ENCODE measurements around the gene CCDC40.

The CCDC40 gene

DNA sequence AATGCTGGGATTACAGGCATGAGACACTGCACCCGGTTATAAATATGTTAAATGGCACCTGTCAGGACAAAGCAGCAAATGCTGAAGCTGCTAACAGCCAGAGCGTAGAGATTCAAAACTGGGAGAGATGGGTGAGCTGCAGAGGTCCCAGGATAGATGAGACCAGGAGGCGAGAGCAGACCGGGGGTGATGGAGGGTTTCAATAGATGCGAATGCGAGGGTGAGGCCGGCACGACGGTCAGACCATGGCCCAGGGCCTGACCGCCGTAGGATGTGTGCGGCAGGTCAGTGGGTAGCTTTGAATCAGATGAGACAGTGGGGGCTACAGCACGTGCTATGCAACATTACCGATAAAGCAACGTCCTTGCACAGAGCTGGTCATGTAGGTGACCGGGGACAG is 14.3 kb downstream of the CCDC40 start:
- DNase-seq, result no peak

DNA sequence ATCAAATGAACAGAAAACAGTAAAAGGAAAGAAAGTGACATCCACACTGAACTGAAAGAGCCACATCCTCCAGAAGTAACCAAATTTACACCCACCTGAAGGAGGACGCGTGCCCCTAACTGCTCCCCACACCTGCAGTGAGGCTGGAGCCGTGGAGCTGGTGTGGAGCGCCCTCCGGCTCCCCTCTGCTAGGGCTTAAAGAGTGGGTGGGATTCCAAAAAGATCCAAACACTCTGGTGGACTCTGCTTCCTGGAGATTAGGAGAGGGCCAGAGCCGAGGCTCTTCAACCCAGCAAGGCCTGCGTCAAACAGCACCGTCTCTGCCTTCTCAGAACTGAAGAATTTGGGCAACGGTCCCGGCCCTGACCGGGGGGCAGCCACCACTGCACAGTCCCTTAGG is 15.2 kb downstream of the CCDC40 start:
- no peak for DNase-seq

DNA sequence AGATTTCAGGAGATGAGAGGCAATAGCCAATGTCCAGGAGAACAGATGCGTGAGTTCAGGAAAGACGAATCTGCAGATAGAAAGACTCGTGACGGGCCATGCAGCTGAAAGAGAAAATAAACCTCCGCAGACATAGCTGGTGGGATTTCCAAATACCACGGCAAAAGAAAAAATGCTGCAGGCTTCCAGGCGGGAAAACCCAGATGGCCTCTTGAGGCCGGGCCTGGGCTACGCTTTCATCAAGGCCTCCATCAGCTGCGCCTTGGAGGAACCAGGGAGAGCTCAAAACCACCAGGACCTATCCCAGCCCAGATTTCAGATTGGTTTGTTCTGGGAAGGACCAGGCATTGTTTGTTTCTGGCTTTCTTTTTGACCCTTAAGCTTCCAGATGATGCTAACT is 16.7 kb downstream of the CCDC40 start:
- no peak for DNase-seq

DNA sequence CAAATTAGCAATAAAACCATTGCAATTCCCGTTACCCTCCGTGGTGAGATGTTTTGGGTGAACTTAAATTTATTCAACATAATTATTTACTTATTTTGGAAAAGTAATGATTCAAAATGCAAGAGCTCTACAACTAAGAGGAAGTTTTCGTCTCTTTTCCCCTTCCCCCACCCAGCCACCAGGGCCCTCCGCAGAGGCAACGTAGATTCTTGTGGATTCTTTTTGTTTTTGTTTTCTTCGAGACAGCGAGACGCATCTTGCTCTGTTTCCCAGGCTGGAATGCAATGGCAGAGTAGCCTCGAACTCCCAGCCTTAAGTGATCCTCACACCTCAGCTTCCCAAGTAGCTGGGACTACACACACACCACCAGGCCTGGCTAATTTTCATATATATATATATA is 19.2 kb downstream of the CCDC40 start:
- no peak for DNase-seq

DNA sequence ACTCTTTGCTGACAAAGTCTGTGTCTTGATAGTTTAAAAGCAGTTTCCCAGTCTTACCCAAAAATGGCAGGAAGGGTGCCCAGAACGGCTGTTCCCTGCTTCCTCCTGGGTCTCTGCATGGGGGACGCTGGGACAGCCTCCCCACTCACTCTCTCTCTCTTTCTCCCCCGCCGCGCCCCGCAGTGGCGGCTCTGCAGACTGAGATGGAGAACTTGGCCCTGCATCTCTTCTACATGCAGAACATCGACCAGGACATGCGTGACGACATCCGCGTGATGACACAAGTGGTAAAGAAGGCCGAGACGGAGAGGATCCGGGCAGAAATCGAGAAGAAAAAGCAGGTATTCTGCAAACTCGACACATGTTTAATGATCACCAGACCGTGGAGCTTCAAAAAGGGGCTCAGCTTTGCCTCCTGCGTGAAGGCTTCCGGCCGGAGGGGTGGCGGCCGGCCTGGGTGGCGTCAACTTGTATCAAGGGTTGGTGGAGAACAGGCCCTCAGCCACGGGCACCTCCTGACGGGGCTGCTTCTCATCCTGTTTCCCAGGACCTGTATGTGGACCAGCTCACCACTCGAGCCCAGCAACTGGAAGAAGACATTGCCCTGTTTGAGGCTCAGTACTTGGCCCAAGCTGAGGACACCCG is 22.0 kb downstream of the CCDC40 start:
- DNase-seq, result no peak

DNA sequence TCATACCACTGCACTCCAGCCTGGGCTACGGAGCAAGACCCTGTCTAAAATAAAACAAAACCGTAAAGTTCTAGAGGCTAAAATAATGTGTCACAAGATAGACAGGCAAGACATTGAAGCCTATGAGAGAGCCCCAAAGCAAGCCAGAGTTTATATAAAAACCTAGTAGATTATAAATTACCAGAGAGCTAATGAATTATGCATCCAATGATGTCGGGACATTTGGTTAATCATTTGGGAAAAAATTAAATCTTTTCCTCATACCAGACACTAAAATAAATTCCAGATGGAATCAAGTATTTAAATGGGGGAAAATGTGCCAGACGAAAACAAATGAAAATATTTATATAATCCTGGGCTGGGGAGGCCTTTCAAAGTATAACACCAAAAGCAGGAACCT is 24.2 kb downstream of the CCDC40 start:
- DNase-seq, result no peak

DNA sequence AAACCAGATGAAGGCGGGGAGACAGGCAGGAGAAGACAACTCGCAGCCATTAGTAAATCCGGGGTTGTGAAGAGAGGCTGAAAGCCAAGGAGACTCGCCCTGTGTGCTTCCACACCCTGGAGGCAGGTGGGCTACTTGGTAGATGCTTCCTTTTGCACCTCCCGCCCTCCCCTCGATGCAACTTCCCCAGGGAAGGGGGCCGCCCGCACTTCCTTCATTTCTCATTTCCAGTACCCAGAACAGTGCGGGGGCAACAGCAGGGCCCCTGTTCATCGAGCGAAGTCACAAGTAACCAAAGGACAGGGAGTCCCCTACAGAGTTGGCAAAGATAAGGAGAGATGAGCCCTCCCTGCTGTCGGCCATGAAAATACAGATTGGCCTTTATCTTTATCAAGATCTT is 25.0 kb downstream of the CCDC40 start:
- no peak for DNase-seq

DNA sequence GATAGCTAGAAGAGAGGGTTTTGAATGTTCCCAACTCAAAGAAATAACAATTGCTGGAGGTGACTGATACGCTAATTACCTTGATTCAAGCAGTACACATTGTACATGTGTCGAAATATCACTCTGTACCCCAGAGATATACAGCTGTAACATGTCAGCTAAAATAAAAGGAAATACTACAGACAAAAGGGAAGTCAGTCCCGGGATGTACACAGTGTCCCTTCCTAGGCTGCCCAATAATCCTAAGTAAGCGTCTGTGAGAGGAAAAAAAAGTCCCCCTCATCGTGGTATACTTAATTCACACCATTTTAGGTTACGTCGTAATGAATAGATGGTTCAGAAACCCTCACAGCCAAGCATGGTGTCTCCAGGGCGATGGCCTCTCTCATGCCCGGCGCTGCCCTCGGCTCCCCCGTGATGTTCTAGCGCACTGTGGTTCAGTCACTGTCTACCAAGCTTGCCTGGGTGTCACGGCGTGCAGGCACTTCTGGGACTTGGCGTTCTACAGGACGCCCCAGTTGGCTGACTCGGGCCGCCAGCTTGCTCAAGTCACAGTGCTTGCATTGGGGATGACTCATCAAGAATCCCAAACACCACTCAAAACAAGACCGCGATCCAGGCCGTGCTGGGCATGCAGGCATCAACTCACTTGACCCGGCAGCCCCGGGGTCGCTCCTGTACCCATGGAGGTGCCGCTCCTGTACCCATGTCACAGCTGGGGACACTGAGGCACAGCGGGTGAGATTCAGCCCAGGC is 27.6 kb downstream of the CCDC40 start:
- DNase-seq, result no peak

DNA sequence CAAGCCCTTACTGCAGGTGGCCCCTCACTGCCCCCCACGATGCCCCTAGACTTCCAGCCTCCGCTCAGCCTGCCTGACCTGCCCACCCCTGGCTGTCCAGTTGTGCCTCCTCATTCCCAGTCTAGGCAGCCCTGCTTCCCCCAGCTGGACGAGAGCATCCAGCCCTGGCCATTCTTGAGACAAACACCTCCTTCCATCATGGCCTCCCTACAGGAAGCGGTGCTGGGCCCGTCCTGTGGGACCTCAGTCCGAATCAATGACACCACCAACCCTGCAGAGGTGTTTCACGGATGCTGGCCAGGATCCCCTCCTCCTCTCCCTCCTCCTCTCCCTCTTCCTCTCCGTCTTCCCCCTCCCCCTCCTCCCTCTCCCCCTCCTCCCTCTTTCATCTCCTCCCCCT is 28.3 kb downstream of the CCDC40 start:
- no peak for DNase-seq

DNA sequence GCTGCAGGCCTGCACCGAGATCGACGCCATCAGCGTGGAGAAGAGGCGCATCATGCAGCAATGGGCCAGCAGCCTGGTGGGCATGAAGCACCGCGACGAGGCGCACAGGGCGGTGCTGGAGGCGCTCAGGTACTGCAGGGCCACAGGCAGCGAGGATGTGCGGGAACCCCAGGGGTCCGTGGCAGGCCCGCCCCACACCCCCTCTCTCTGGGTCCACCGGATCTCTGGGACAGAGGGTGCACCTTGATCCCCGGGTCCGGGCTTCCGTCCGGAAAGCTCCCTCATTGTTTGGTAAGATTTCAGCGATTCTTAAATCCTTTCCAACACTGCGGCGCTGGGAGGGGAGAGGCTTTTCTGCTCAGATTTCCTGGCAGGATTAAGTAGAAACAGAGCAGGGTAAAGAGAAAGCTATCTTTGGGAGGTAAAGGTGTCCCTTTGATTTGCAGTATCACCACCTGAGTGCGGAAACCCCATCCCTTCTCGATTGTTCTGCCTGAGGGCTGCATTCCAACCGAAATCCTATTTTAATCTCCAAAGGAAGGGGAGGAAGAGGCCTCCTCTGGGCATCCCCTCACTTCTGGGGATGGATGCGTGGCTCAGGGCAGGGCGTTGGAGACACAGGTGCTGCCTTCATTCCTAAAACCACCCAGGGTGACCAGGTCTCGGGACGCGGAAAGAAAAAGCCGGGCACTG is 29.2 kb downstream of the CCDC40 start:
- no peak for DNase-seq

DNA sequence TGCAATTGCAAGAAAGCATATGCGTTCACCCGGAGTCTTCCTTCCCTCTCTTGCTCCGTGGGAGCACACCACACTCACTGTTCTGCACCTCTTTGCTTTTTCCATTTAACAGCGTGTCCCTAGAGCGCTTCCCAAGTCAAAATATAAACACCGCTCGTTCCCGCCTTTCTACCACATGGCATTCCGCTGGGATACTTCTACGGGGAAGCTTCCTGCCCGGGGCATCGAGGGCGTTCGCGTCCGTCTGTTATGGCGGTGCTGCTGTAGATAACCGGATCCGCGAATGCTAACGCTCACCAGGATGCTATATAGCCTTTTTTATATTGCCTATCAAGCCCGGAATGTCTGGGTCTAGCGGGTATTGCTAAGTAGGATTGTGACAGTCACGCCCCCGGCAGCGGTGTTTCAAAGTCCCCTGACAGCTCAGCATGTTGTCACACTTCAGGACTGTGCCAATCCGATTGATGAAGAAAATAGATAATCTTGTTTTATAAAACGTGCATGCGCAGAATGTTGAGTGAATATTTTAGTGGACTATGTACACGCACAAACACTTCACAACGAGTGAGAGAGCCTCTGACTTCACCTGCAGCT is 31.0 kb downstream of the CCDC40 start:
- DNase-seq, result no peak

DNA sequence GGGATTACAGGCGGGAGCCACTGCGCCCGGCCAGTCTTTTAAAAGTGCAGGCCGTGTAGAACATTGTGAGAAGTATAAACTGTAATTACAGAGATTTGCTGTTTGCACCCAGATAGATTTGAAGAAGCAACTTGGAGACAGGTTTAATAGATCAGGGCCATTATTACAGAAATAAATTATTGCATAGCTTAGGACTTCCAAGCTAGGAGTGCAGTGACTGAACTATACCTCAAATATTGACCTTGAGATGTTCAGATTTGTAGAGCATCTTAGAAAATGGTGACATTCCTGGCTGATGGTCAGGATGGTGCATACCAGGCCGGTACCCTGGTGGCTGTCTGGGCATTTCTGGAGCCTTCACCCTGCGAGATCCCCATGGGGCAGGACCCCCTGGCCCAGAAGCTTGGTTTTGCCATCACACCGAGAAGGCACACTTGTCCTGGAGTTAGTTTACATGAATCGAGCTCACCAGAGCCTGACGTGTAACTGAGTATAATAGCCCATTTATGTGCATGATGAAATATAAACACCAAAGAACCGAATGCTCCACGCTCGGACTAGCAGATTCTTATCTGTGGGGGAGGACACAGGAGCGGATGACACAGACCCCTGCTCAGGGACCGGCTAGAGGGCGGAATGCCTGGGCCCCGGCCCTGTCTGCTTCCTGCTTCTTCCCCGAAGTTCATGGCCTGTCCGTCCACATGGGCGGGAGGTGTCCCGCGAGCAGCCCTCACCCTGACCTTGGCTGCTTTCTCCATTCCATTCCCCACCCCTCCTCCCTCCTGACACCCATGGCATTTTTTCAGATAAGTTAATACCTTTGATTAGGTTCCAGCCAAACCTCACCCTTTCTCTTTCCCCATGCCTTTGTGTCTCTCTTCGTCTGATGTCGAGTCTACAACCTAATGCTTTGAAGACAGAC is 32.1 kb downstream of the CCDC40 start:
- DNase-seq, result no peak

DNA sequence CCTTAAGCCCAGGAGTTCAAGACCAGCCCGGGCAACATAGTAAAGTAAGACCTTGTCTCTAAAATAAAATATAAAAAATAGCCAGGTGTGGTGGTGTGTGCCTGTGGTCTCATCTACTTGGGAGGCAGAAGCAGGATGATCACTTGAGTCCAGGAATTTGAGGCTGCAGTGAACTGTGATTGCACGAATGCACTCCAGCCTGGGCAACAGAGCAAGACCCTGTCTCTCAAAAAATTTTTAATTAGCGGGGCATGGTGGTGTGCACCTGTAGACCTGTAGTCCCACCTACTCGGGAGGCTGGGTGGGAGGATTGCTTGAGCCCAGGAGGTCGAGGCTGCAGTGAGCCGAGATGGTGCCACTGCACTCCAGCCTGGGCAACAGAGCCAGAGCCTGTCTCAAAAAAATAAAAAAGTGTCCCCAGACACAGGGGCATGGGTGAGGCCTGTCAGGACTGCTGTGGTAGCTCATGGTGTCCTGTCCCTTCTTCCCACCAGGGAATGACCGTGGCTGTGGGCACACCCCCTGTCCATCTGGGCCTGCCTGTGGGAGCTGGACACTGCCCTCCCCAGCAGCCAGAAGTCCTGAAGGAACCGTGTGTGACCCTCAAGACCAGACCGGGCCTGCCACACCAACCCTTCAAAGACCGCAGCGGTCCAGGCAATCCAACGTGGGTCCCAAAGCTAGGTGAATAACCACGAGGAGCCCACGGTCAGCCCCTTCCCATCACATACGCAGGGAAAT is 34.1 kb downstream of the CCDC40 start:
- no peak for DNase-seq

DNA sequence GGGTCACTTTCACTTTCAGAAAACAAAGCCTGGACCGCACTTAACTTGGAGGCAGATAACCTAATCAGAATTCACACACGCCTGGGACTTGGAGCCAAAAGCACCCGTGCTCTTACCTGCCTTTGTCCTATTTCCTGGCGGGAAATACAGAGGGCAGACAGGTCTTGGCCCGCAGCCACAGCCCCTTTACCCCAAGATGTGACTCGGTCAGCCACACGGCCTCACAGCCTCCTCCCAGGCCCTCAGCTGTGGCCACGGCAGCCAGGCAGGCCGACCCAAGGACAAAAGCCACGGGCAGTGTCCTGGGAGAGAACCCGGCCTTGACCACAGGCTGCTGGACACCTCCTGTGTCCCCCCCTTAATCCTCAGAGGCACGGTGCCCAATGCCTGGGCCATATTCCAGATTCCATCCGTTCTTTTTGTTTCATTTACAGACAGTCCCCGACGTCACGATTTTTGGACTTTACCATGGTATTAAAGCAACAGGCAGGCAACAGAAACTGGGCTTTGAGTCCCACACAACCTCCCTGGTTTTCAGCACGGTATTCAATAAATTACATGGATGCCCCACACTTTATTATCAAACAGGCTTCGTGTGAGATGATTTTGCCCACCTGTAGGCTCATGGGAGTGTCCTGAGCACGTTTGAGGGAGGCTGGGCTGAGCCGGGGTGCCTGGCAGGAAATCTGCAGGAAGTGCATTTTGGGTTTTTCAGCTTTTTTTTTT is 34.8 kb downstream of the CCDC40 start:
- no peak for DNase-seq

DNA sequence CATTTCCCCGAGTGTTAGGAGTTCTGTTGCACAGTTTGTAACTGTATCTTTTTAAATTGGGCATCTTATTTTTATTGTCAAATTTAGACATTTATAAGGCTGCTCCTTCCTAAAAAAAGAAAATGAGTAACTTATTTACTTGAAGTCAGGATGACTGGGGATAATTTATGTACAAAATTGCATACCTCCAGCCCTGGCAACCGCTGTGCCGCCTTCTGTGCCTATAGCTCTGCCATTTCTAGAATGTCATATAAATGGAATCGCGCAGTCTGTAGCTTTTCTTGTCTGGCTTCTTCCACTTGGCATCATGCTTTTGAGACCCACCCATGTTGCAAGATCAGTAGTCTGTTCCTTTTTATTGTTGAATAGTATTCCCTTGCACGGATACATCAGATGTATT is 36.0 kb downstream of the CCDC40 start:
- no peak for DNase-seq

DNA sequence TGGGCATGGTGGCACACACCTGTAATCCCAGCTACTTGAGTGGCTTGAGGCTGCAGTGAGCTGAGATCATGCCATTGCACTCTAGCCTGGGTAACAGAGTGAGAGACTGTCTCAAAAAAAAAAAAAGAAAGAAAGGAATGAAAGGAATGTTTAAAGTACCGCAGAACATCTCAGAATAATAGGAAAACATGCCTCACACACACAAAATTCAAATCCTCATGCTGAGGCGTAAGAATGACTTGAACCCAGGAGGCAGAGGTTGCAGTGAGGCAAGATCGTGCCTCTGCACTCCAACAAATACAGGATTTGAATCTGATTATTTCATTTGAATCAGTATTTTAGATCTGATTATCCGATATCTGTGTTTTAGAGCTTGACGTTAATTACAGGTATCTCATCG is 43.6 kb downstream of the CCDC40 start:
- DNase-seq, result no peak

DNA sequence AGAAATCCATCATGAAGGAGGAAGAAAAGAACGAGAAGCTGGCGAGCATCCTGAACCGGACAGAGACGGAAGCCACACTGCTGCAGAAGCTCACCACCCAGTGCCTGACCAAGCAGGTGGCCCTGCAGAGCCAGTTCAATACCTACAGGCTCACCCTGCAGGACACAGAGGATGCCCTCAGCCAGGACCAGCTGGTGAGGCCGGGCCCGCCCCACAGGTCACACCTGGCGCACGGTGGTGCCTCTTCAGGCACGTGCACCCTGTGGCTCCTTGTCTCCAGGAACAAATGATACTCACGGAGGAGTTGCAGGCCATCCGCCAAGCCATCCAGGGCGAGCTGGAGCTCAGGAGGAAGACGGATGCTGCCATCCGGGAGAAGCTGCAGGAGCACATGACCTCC is 45.2 kb downstream of the CCDC40 start:
- no peak for DNase-seq

DNA sequence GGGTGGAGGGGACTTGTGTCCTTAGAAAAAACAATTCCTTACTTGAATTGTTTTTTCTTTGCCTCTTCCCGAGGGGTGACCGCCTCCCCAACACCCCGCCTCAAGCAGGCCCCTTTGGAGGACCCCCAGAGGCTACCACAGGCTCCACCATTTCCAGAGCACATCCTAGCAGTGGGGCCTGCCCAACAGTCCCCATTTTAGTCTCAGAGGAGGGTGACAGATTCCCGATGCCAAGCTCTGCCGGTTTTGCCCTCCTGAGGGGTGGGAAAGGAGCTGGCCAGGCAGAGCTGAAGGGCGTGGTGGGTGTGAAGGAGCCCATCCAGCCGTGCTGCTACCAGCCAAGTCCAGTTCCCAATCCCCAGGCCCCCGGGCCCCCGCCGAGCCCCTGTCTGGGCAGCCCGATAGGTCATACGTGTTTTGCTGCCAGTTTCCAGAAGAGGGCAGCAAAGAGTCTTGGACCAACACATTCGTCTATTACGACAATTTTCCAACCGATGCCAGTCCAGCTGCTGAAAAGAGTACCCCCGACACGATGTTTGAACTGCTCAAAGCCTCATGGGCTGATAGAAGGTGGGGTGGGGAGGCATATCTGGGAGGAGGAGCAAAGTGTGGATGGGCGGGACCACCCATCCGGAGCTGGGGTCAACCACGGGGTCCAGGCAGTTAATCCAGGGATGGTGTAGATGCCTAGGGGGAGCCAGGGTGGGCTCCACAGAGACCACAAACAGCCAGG is 46.1 kb downstream of the CCDC40 start:
- DNase-seq, result peak; percentile 66

DNA sequence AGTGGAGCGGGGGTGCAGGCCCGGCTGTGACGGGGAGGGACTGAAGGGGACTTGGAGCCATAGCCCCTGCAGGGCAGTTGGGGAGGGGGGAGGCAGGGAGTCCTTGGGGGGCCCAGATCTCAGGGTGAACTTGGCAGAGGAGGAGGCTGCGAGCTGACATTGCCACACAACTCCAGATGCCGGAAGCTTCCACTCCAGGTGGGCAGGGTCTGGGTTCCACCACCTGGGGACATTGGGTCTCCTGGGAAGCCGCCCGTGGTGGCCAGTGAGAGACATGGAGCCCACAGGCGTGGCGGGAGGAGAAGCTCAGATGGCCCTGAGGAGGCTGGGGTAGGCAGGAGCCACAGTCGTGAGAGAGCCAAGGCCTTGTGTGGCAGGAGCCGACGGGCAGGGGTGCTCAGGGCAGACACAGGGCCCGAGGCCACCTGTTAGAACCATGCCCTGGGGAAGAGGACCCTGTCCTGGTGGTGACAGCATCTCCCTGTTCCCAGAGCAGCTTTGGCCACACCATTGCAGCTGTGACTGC is 46.8 kb downstream of the CCDC40 start:
- no peak for DNase-seq

DNA sequence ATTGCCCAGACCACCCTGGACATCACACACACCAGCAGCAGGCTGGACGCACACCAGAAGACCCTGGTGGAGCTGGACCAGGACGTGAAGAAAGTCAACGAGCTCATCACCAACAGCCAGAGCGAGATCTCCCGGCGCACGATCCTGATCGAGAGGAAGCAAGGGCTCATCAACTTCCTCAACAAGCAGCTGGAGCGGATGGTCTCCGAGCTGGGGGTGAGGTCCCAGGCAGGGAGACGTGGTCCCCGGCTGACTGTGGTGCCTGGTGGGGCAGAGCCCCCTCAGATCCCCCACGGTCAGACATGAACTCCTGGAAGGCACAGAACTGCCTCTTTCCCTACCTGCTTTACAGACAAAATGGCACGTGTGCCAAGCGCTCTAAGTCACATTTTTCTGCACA is 48.3 kb downstream of the CCDC40 start:
- no peak for DNase-seq
